Right lung (tissue), 10 donors: ENCODE results near the gene KCND2. TPM values are rescaled to one million over a fixed set of nuclear protein-coding genes. Genes with fewer than 3 reads are reported as not detected.
"Not testable (repeated sequence)": the region's sequence is repeated elsewhere in the genome, so short reads cannot be mapped to it uniquely, and the experiment has no call there.

ENCODE experiments used
- DNase-seq, 2 donors: peaks; one replicate each; pipeline ENCODE4 v3.0.0-alpha.2; 2013
- long read RNA-seq, 8 donors: transcript quantifications; one replicate each; lab custom pipeline, GENCODE V29; 2026
- polyA plus RNA-seq, 5 donors: library from polyadenylated mRNA; unstranded; fragments of 120-200 nt; gene quantifications; one replicate each; pipeline versions ENCODE4 v1.2.1 to v1.2.3, GENCODE V29; 2013; ENCODE audit warnings: inconsistent platforms in 1 of 5, low replicate concordance in 1 of 5; ENCODE audit not compliant: insufficient read length in 5 of 5, insufficient read depth in 1 of 5

The KCND2 gene
- polyA plus RNA-seq = 1 to 10 TPM in 1 of 5 donors, under 1 TPM in 4; 0.38 to 1.3 (median 0.65) TPM
- long read RNA-seq, donor 1 = 0 reads
- long read RNA-seq, donor 2 = 0 reads
- long read RNA-seq, donor 3 = 0 reads
- long read RNA-seq, donor 4 = 0 reads
- long read RNA-seq, donor 5 = 0 reads
- long read RNA-seq, donor 6 = 0 reads
- long read RNA-seq, donor 7 = 0 reads
- long read RNA-seq, donor 8 = 0 reads

DNA sequence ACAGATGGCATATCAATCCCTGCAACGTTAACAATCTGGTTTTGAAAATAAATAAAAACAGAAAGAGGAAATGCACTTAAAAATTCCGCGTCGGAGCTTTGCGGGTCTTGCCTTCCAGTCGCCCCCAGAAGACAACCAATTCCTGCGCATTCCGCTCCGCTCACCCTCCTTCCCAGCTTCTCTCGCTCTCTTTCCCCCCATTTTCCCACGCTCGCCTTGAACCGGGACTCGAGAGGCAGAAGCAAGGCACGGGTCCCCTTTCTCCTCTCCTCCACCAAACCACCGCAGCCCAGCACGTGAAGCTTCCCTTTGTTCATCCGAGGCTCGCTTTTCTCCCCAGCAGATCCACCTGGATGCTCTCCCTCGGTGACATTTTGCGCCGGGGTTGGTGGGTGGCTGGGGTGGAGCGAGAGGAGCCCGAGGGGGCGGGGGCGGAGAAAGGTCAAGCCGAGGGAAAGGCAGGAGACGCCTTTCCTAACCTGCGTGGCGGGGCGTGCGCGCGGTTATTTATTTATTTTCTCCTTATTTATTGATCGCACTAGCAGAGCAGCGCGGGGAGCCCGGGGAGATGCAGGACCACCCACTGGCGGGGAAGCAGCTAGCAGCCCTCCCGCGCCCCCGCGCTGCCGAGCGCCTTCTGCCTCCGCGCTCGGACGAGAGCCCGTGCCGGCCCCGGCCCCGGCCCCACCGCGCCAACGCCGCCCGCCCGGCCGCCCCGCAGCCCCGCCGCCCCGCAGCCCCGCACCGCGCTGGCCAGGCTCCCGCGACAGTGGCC, at the start of gene KCND2:
Gene KCND2, plus strand, starts transcription at position 475 of the 775 bp plus-strand sequence.
- DNase-seq = peak; percentile 6 to 9

GRCh38 chr7:120226188-120226587, 46.8 kb upstream of the KCND2 start:
- DNase-seq = no peak

DNA sequence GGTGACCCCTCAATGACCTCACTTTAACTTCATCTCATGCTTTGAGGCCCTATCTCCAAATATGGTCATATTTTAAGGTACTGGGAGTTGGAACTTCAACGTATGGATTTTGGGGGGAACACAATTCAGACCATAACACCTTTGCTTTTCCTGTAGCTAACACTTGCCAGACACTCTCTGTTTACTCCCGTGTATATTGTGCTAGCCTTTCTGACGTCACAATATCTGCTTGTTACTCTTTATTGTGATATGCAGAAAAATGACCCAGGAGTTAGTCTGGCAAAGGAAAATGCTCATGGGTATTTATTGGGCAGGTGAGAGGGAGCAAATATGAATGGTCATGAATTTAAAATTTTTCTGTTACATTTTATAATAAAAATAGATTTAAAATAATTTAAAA, 45.7 kb upstream of the KCND2 start:
- DNase-seq = no peak

DNA sequence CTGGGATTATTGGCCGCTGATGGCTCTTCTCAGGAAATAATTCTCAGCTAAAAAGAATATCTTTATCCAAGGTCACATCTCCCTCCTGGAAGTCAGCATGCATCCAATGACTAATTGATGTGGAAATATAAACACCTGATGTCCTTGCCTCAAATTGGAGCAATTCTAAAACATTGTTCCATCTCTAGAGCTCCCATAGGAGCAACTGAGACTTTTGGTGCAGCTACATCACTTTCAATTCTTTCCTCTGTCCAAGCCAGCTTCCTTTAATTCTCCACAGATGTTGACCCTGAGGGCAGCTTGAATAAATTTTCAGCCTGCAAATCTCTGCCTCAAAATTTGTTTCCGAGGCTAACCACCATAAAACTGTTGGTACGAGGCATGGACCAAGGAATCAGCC, 43.9 kb upstream of the KCND2 start:
- DNase-seq = no peak

- no peak for DNase-seq
Measured at GRCh38 chr7:120233338-120233737, 39.6 kb upstream of the KCND2 start.

GRCh38 chr7:120240350-120240749, 32.6 kb upstream of the KCND2 start:
- not testable (repeated sequence) for DNase-seq

DNA sequence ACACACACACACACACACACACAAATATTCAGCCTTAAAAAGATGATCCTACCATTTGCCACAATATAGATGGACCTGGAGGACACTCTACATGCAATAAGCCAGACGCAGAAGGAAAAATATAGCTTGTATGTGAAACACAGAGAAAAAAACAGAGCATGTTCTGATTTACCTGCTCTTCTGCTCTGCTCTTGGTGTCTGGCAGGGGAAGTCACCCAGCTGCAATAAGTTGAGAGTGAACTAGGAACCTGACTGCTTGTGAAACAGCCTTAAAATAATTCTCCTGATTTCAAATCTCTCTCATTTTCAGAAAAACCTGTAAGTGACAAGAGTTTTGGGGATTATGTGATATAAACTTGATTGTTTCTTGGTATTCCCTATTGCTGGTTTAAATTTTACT, 31.0 kb upstream of the KCND2 start:
- no peak for DNase-seq

DNA sequence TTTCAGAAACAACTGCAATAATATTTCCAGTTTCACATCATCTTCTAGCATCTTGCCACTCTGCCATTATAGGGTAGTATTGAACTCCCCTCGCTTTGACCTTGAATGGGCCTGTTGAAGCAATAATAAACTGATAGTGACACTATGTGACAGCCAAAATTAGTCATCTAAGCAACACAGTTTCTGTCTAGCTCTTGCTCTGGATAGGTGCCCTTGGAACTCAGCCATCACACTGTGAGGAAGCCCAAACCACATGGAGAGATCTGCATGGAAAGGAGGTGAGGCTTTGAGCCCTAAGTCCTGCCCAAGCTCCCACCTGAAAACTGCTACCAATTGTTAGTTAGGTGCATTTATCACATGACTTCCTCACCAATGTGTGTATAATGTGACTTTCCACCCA, 18.1 kb upstream of the KCND2 start:
- no peak for DNase-seq

GRCh38 chr7:120256344-120257070, 16.5 kb upstream of the KCND2 start:
- DNase-seq = no peak

DNA sequence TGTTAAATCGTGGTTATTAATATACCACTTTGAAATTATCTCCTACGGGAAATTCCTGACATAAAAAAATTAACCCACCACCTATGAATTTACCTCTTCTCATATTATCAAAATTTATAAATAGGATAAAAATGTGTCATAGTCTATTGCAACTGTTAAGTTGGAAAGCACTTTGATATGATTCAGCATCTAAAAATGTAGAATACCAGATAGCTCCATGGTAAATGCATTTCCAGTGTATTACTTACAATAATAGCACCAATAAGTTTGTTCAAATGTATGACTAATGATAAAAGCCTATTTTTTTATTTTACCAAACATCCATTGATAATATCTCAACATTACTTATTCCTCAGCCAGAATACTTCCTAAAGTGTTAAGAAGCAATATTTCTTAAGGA, 13.6 kb upstream of the KCND2 start:
- DNase-seq = no peak

DNA sequence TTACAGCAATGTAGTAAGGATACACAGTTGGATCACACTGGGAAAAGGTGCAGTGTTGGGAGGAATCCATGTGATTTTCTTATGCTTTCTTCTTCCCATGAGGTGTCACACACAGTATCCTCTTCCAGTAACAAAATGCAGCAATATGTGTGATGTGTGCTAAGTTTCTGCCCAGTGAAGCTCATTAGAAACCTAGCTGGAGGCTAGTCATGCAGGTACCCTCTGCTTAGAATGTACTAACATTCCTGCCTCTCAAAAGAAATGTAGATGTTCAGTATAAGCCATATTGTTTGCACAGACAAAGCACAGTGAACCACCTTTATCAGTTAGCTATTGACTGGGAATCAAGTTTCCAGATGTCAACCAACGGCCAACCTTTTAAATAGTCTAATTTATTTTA, 12.9 kb upstream of the KCND2 start:
- DNase-seq = no peak

DNA sequence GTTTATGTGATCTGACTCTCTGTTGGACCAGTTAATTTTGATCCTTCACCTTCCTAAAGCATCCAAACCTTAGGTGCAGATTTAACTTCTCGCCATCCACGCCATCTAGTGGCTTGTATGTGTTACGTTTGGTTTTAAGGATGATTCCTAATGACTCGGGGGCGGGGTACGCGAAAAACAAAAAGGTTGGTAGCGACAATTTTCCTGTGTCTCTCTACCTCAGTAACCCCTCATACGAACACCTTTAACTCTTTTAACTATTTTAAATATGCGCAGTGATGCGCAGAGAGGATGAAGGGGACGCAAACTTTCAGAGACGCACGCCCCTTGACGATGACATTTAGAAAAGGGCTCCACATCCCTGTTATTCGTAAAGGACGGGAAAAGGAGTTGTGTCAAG, 714 bp upstream of the KCND2 start:
- DNase-seq = peak; percentile 20 to 21

DNA sequence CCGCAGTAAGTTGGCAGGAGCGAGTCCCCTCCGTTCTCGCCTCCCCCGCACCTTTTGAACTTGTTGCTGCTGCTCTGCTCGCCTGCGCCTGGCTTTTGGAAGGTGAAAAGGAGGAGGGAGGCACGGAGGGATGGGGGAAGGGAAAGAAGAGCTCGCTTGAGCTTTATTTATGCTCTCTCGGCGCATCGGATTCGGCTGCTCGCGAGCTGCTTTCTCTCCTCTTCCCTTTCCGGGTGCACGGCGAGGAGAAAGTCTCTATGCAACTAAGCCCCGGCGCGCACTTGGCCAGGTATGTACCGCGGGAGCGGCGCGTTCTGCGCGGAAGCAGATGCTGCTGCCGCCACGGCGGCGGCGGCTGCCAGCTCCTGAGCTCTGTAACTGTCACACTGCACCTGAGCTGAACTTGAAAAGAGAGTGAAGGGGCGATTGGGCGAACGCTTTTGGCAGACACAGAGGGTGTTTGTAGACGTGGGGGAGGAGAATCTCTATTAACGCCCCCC, 551 bp downstream of the KCND2 start:
- DNase-seq = peak; percentile 20 to 32

GRCh38 chr7:120274482-120274881, 1.5 kb downstream of the KCND2 start:
- no peak for DNase-seq

DNA sequence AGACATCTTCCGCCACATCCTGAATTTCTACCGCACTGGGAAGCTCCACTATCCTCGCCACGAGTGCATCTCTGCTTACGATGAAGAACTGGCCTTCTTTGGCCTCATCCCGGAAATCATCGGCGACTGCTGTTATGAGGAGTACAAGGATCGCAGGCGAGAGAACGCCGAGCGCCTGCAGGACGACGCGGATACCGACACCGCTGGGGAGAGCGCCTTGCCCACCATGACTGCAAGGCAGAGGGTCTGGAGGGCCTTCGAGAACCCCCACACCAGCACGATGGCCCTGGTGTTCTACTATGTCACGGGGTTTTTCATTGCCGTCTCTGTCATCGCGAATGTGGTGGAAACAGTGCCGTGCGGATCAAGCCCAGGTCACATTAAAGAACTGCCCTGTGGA, 1.9 kb downstream of the KCND2 start:
- no peak for DNase-seq

DNA sequence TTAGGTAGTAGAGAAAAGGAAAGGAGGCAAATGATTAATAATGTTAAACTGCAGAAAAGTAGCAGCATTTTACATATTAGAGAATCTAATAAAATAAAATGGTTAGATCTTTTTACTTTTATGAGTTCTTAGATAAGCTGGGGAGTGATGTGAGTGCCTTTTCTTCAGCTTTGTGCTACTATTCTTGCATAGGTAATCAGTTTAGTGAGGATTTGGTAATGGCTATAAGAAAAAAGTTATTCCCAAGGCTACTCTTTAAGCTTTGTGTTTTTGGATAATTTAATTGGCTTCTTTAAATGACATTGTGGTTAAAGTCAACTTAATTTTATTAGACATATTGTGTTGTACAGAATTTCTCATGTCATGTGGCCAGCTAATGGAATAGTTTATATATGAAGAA, 3.7 kb downstream of the KCND2 start:
- DNase-seq = no peak

GRCh38 chr7:120278773-120279172, 5.8 kb downstream of the KCND2 start:
- no peak for DNase-seq

- DNase-seq = no peak
Measured at GRCh38 chr7:120280743-120281142, 7.8 kb downstream of the KCND2 start.

DNA sequence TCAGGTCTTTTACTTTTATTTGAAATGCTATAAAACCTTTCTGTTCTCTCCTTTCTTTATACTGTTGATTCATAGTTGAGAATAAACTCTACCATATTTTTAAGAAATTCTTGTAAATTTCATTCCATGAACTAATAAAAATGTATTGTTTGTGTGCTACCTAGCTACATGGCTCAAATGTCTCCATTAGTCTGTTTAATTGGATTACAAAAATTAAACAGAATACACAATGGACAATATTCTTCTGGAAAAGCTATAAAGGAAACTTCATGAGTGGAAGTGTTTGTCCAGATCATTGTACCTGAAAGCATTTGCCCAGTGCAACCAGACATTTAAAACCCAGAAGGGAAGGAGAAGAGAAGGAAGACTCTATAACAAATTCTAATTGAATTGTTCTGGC, 20.1 kb downstream of the KCND2 start:
- no peak for DNase-seq

DNA sequence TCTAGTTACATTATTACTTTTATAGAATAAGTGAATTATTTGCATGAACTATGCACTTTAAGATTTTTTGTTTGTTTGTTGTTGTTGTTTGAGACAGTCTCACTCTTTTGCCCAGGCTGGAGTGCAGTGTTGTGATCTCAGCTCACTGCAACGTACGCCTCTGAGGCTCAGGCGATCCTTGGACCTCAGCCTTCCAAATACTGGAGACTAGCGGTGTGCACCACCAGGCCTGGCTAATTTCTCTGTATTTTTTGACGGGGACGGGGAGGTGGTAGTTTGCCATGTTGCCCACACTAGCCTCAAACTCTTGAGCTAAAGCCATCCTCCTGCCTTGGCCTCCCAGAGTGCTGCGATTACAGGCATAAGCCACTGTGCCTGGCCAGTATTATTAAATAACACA, 29.2 kb downstream of the KCND2 start:
- no peak for DNase-seq

- no peak for DNase-seq
Measured at GRCh38 chr7:120303105-120303504, 30.1 kb downstream of the KCND2 start.

- no peak for DNase-seq
Measured at GRCh38 chr7:120304674-120305073, 31.7 kb downstream of the KCND2 start.
